Measurements from ENCODE around the gene ARHGAP15. TPM values are rescaled to one million over a fixed set of nuclear protein-coding genes. Genes with fewer than 3 reads are reported as not detected.

Gene ARHGAP15
- total RNA-seq, 4 donors from 2014 or later = 7.9 to 32.5 (median 20.7) TPM

GRCh38 chr2:143522699-143523098 is 393.5 kb downstream of the ARHGAP15 start:
- TF ChIP-seq CTCF (IDR thresholded peaks at IDR 0.05; ENCODE audit: low read depth) = no peak

GRCh38 chr2:143524119-143524553 is 394.9 kb downstream of the ARHGAP15 start:
- TF ChIP-seq CTCF (IDR thresholded peaks at IDR 0.05; ENCODE audit: low read depth) = no peak

- no peak for TF ChIP-seq CTCF (IDR thresholded peaks at IDR 0.05; ENCODE audit: low read depth)
Measured at GRCh38 chr2:143524559-143525401, 395.6 kb downstream of the ARHGAP15 start.

- no peak for TF ChIP-seq CTCF (IDR thresholded peaks at IDR 0.05; ENCODE audit: low read depth)
Measured at GRCh38 chr2:143525402-143525860, 396.2 kb downstream of the ARHGAP15 start.

- no peak for TF ChIP-seq CTCF (IDR thresholded peaks at IDR 0.05; ENCODE audit: low read depth)
Measured at GRCh38 chr2:143526498-143526897, 397.3 kb downstream of the ARHGAP15 start.

GRCh38 chr2:143528021-143528420 is 398.8 kb downstream of the ARHGAP15 start:
- no peak for TF ChIP-seq CTCF (IDR thresholded peaks at IDR 0.05; ENCODE audit: low read depth)

- TF ChIP-seq CTCF (IDR thresholded peaks at IDR 0.05; ENCODE audit: low read depth) = no peak
Measured at GRCh38 chr2:143529118-143529720, 400.0 kb downstream of the ARHGAP15 start.
